ENCODE results near the gene ARHGAP10.

Gene ARHGAP10

GRCh38 chr4:148116969-148117368 is 385.1 kb downstream of the ARHGAP10 start:
- Histone ChIP-seq H3K27ac (ENCODE audit: low read length, poor library complexity, severe bottlenecking) (no peak overlapping the region), H3K4me1 (ENCODE audit: control insufficient read depth, insufficient read depth, low read depth, low read length) (no peaks in the 10 kb centered on the region), H3K18ac (ENCODE audit: low read depth in 1 of 2, low read length in 2 of 2) (no peak overlapping the region), H4K91ac (ENCODE audit: low read length) (no peak overlapping the region), H2BK12ac (ENCODE audit: low read length in 2 of 2) (no peak overlapping the region), H3K9me3 (ENCODE audit: control insufficient read depth, low read length) (no peaks in the 10 kb centered on the region), H2BK120ac (ENCODE audit: low read depth, low read length) (no peak overlapping the region), H3K4ac (ENCODE audit: low read depth in 1 of 2, low read length in 2 of 2) (no peak overlapping the region), H3K4me3 (ENCODE audit: insufficient read depth in 1 of 2, low read depth in 1 of 2, low read length in 2 of 2) (no peak overlapping the region), H3K4me2 (ENCODE audit: low read length, poor library complexity, severe bottlenecking) (no peak overlapping the region), H3K23ac (ENCODE audit: low read length in 2 of 2) (no peak overlapping the region), H3K14ac (ENCODE audit: low read length in 2 of 2) (no peak overlapping the region), H3K36me3 (ENCODE audit: control insufficient read depth in 1 of 2, insufficient read depth in 2 of 2, low read depth in 1 of 2, low read length in 2 of 2) (peaks cover 0 to 10% of the 10 kb centered on the region in 2 experiments), H3K27me3 (ENCODE audit: control insufficient read depth in 1 of 2, insufficient read depth in 1 of 2, low read length in 2 of 2) (no peaks in the 10 kb centered on the region), H4K8ac (ENCODE audit: low read length) (no peak overlapping the region), H2AFZ (ENCODE audit: low read depth, low read length) (no peak overlapping the region), H2AK5ac (ENCODE audit: low read length, severe bottlenecking) (no peak overlapping the region), H3K79me1 (replicated peaks; ENCODE audit: low read length, poor library complexity, severe bottlenecking) (no peaks in the 10 kb centered on the region), H2BK15ac (ENCODE audit: low read depth, poor library complexity, severe bottlenecking) (no peak overlapping the region), H2BK5ac (ENCODE audit: low read depth, low read length, poor library complexity, severe bottlenecking) (no peak overlapping the region), H3K9ac (ENCODE audit: low read length) (no peak overlapping the region)
- no peak for DNase-seq
- WGBS: 87% methylated on average over 4 of the region's 4 CpGs

DNA sequence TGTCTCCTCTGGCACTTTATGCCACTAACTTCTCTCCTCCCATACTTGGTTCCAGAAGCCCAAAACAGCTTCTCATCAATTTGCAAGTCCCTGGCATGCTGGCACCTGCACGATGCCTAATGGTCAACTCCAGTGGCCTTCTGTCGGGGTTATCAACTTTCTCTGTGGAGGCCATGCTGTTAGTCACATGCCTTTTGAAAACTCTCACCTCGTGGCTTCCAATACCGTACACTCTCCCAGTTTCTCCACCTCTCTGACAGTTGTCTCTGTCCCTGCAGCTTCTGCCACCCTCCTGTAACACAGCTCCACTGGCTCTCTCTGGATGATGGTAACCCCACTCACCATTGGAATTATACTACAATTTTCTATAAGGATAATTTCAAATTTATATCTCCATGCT is 386.3 kb downstream of the ARHGAP10 start:
- Histone ChIP-seq H3K9ac (ENCODE audit: low read length) (no peak overlapping the region), H2BK120ac (ENCODE audit: low read depth, low read length) (no peak overlapping the region), H4K91ac (ENCODE audit: low read length) (no peak overlapping the region), H2BK5ac (ENCODE audit: low read depth, low read length, poor library complexity, severe bottlenecking) (no peak overlapping the region), H2BK12ac (ENCODE audit: low read length in 2 of 2) (no peak overlapping the region), H2AFZ (ENCODE audit: low read depth, low read length) (no peak overlapping the region), H3K23ac (ENCODE audit: low read length in 2 of 2) (no peak overlapping the region), H3K27me3 (ENCODE audit: control insufficient read depth in 1 of 2, insufficient read depth in 1 of 2, low read length in 2 of 2) (no peaks in the 10 kb centered on the region), H3K4me2 (ENCODE audit: low read length, poor library complexity, severe bottlenecking) (no peak overlapping the region), H3K79me1 (replicated peaks; ENCODE audit: low read length, poor library complexity, severe bottlenecking) (no peaks in the 10 kb centered on the region), H2BK15ac (ENCODE audit: low read depth, poor library complexity, severe bottlenecking) (no peak overlapping the region), H3K36me3 (ENCODE audit: control insufficient read depth in 1 of 2, insufficient read depth in 2 of 2, low read depth in 1 of 2, low read length in 2 of 2) (peaks cover 0 to 10% of the 10 kb centered on the region in 2 experiments), H3K27ac (ENCODE audit: low read length, poor library complexity, severe bottlenecking) (no peak overlapping the region), H3K18ac (ENCODE audit: low read depth in 1 of 2, low read length in 2 of 2) (no peak overlapping the region), H3K4me1 (ENCODE audit: control insufficient read depth, insufficient read depth, low read depth, low read length) (no peaks in the 10 kb centered on the region), H3K14ac (ENCODE audit: low read length in 2 of 2) (no peak overlapping the region), H2AK5ac (ENCODE audit: low read length, severe bottlenecking) (no peak overlapping the region), H3K9me3 (ENCODE audit: control insufficient read depth, low read length) (peaks cover 4% of the 10 kb centered on the region), H4K8ac (ENCODE audit: low read length) (no peak overlapping the region), H3K4ac (ENCODE audit: low read depth in 1 of 2, low read length in 2 of 2) (no peak overlapping the region), H3K4me3 (ENCODE audit: insufficient read depth in 1 of 2, low read depth in 1 of 2, low read length in 2 of 2) (no peak overlapping the region)
- WGBS: 82% methylated on average over 4 of the region's 4 CpGs
- DNase-seq: no peak

DNA sequence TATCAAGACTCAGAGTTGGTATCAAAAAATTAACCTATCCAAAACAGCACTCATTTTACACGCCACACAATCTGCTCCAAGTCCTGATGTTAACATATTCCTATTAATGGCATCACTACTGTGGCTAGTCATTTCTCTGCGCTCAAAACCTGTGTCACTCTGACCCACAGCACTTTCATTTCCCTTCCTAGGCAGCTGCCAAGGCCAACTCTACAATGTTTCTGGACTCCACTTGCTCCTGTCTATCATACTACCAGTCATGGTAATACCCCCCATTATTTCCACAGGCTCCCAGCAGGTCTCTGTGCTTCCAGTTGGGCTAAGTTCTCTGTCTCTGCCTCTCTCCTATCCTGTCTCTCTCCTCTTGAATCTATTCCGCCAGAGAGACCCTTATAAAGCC is 386.7 kb downstream of the ARHGAP10 start:
- WGBS: 72% methylated on average over 3 of the region's 3 CpGs
- peaks cover 0 to 10% of the 10 kb centered on the region in 2 experiments for H3K36me3 ChIP-seq (ENCODE audit: control insufficient read depth in 1 of 2, insufficient read depth in 2 of 2, low read depth in 1 of 2, low read length in 2 of 2)
- no peak overlapping the region for H2BK120ac ChIP-seq (ENCODE audit: low read depth, low read length)
- H2BK12ac ChIP-seq (ENCODE audit: low read length in 2 of 2): no peak overlapping the region
- no peaks in the 10 kb centered on the region for H3K27me3 ChIP-seq (ENCODE audit: control insufficient read depth in 1 of 2, insufficient read depth in 1 of 2, low read length in 2 of 2)
- no peak overlapping the region for H2BK15ac ChIP-seq (ENCODE audit: low read depth, poor library complexity, severe bottlenecking)
- no peaks in the 10 kb centered on the region for H3K4me1 ChIP-seq (ENCODE audit: control insufficient read depth, insufficient read depth, low read depth, low read length)
- H3K4ac ChIP-seq (ENCODE audit: low read depth in 1 of 2, low read length in 2 of 2): no peak overlapping the region
- H2AFZ ChIP-seq (ENCODE audit: low read depth, low read length): no peak overlapping the region
- H2AK5ac ChIP-seq (ENCODE audit: low read length, severe bottlenecking): no peak overlapping the region
- H3K79me1 ChIP-seq (replicated peaks; ENCODE audit: low read length, poor library complexity, severe bottlenecking): no peaks in the 10 kb centered on the region
- H3K4me2 ChIP-seq (ENCODE audit: low read length, poor library complexity, severe bottlenecking): no peak overlapping the region
- H3K9ac ChIP-seq (ENCODE audit: low read length): no peak overlapping the region
- no peak overlapping the region for H4K8ac ChIP-seq (ENCODE audit: low read length)
- no peak overlapping the region for H4K91ac ChIP-seq (ENCODE audit: low read length)
- H3K27ac ChIP-seq (ENCODE audit: low read length, poor library complexity, severe bottlenecking): no peak overlapping the region
- no peak overlapping the region for H3K18ac ChIP-seq (ENCODE audit: low read depth in 1 of 2, low read length in 2 of 2)
- DNase-seq: no peak
- H2BK5ac ChIP-seq (ENCODE audit: low read depth, low read length, poor library complexity, severe bottlenecking): no peak overlapping the region
- no peak overlapping the region for H3K23ac ChIP-seq (ENCODE audit: low read length in 2 of 2)
- no peak overlapping the region for H3K4me3 ChIP-seq (ENCODE audit: insufficient read depth in 1 of 2, low read depth in 1 of 2, low read length in 2 of 2)
- H3K9me3 ChIP-seq (ENCODE audit: control insufficient read depth, low read length): peaks cover 7% of the 10 kb centered on the region
- no peak overlapping the region for H3K14ac ChIP-seq (ENCODE audit: low read length in 2 of 2)

GRCh38 chr4:148120216-148120615 is 388.3 kb downstream of the ARHGAP10 start:
- H3K18ac ChIP-seq (ENCODE audit: low read depth in 1 of 2, low read length in 2 of 2): no peak overlapping the region
- peaks cover 22% of the 10 kb centered on the region for H3K9me3 ChIP-seq (ENCODE audit: control insufficient read depth, low read length)
- no peaks in the 10 kb centered on the region for H3K4me1 ChIP-seq (ENCODE audit: control insufficient read depth, insufficient read depth, low read depth, low read length)
- H4K91ac ChIP-seq (ENCODE audit: low read length): no peak overlapping the region
- no peak overlapping the region for H3K14ac ChIP-seq (ENCODE audit: low read length in 2 of 2)
- H4K8ac ChIP-seq (ENCODE audit: low read length): no peak overlapping the region
- no peak overlapping the region for H3K9ac ChIP-seq (ENCODE audit: low read length)
- H3K79me1 ChIP-seq (replicated peaks; ENCODE audit: low read length, poor library complexity, severe bottlenecking): no peaks in the 10 kb centered on the region
- H3K4me3 ChIP-seq (ENCODE audit: insufficient read depth in 1 of 2, low read depth in 1 of 2, low read length in 2 of 2): no peak overlapping the region
- H2BK15ac ChIP-seq (ENCODE audit: low read depth, poor library complexity, severe bottlenecking): no peak overlapping the region
- peaks cover 0 to 7% of the 10 kb centered on the region in 2 experiments for H3K36me3 ChIP-seq (ENCODE audit: control insufficient read depth in 1 of 2, insufficient read depth in 2 of 2, low read depth in 1 of 2, low read length in 2 of 2)
- no peak for DNase-seq
- no peak overlapping the region for H2AFZ ChIP-seq (ENCODE audit: low read depth, low read length)
- H2BK5ac ChIP-seq (ENCODE audit: low read depth, low read length, poor library complexity, severe bottlenecking): no peak overlapping the region
- H3K4ac ChIP-seq (ENCODE audit: low read depth in 1 of 2, low read length in 2 of 2): no peak overlapping the region
- 66% methylated on average over 3 of the region's 3 CpGs for WGBS
- no peak overlapping the region for H2BK120ac ChIP-seq (ENCODE audit: low read depth, low read length)
- H2BK12ac ChIP-seq (ENCODE audit: low read length in 2 of 2): no peak overlapping the region
- no peak overlapping the region for H3K4me2 ChIP-seq (ENCODE audit: low read length, poor library complexity, severe bottlenecking)
- H3K27ac ChIP-seq (ENCODE audit: low read length, poor library complexity, severe bottlenecking): no peak overlapping the region
- no peaks in the 10 kb centered on the region for H3K27me3 ChIP-seq (ENCODE audit: control insufficient read depth in 1 of 2, insufficient read depth in 1 of 2, low read length in 2 of 2)
- no peak overlapping the region for H2AK5ac ChIP-seq (ENCODE audit: low read length, severe bottlenecking)
- H3K23ac ChIP-seq (ENCODE audit: low read length in 2 of 2): no peak overlapping the region

Data from mesenchymal stem cell (in vitro differentiated cells and primary cell).